ENCODE data around the gene KCNK16.

The KCNK16 gene

DNA sequence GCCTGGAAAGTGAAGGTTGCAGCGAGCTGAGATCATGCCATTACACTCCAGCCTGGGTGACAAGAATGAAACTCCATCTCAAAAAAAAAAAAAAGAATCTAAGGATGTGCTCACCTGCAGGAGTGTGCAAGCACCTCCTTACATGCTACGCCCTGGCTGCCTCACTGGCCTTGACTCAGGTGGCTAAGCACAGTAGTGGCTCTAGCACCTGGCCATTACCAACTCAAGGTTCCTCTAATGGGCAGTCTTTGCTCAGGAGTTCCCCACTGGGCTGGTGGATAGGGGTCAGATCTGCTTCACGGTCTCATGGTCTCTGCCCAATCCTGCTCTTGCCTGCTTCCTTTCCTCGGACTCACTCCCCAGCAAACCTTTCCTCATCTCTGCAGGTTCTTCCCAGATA lies 48.0 kb downstream of the KCNK16 start:
- Histone ChIP-seq H3K4me3 (ENCODE audit: low read depth in 1 of 2, low read length in 1 of 2) (no peak overlapping the region), H3K9me3 (no peaks in the 10 kb centered on the region)

DNA sequence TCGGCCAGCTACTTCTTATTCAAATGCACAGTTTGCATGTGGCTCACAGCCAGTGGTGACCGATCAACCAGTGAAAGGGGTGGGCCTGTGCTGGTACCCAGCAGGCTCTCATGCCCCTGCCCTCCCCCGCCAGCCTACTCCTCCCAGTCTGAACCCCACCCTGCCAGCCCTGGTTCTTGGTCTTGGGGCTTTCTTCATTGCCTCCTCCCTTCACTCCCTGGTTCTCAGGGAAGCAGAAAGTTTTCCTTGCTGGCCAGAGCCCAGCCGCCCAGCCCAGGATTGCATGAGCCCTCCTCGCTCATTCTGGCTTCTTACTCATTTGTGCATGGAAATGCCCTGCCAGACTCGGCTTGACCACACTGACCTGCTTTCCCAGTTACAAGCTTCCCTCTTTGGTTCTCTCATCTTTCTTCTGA lies 49.1 kb downstream of the KCNK16 start:
- Histone ChIP-seq H3K27me3 (no peaks in the 10 kb centered on the region), H3K4me1 (ENCODE audit: control insufficient read depth in 1 of 2, insufficient read depth in 1 of 2, low read depth in 1 of 2, low read length in 1 of 2) (no peaks in the 10 kb centered on the region), H3K36me3 (no peaks in the 10 kb centered on the region), H3K4me3 (ENCODE audit: low read depth in 1 of 2, low read length in 1 of 2) (no peak overlapping the region), H3K9me3 (no peaks in the 10 kb centered on the region), H3K27ac (no peak overlapping the region)
- TF ChIP-seq, protein P1, sequence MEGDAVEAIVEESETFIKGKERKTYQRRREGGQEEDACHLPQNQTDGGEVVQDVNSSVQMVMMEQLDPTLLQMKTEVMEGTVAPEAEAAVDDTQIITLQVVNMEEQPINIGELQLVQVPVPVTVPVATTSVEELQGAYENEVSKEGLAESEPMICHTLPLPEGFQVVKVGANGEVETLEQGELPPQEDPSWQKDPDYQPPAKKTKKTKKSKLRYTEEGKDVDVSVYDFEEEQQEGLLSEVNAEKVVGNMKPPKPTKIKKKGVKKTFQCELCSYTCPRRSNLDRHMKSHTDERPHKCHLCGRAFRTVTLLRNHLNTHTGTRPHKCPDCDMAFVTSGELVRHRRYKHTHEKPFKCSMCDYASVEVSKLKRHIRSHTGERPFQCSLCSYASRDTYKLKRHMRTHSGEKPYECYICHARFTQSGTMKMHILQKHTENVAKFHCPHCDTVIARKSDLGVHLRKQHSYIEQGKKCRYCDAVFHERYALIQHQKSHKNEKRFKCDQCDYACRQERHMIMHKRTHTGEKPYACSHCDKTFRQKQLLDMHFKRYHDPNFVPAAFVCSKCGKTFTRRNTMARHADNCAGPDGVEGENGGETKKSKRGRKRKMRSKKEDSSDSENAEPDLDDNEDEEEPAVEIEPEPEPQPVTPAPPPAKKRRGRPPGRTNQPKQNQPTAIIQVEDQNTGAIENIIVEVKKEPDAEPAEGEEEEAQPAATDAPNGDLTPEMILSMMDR (IDR thresholded peaks at IDR 0.05), result no peak

More for the DNA sequence above, 48.0 kb downstream of the KCNK16 start:
- Histone ChIP-seq H3K36me3 (no peaks in the 10 kb centered on the region), H3K27ac (no peak overlapping the region), H3K27me3 (no peaks in the 10 kb centered on the region), H3K4me1 (ENCODE audit: control insufficient read depth in 1 of 2, insufficient read depth in 1 of 2, low read depth in 1 of 2, low read length in 1 of 2) (no peaks in the 10 kb centered on the region)
- TF ChIP-seq, protein P1 (IDR thresholded peaks at IDR 0.05), result no peak

DNA sequence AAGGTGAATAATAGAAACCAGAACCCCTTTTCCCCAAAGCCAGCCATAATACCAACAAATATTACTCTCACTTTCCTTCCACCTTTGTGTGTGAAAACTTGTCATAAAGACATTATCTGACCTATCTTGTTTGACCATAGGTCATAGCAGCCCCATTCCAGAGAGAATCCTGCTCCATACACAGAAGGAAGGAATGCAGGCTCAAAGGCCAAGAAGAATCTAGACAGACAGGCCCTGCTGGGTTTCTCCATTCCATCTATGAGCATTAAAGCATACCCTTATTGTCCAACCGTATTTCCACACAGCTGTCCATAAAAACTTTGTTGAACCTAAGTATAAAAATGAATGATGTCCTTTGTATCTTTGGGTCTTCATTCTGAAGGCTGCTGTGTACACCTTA lies 52.5 kb downstream of the KCNK16 start:
- no peaks in the 10 kb centered on the region for H3K36me3 ChIP-seq
- no peaks in the 10 kb centered on the region for H3K27me3 ChIP-seq
- H3K4me1 ChIP-seq (ENCODE audit: control insufficient read depth in 1 of 2, insufficient read depth in 1 of 2, low read depth in 1 of 2, low read length in 1 of 2), result no peaks in the 10 kb centered on the region
- no peak overlapping the region for H3K27ac ChIP-seq
- TF ChIP-seq, protein P1 (IDR thresholded peaks at IDR 0.05), result no peak
- no peak overlapping the region for H3K4me3 ChIP-seq (ENCODE audit: low read depth in 1 of 2, low read length in 1 of 2)
- H3K9me3 ChIP-seq, result no peaks in the 10 kb centered on the region

GRCh38 chr6:39268721-39269120 lies 53.8 kb downstream of the KCNK16 start:
- Histone ChIP-seq H3K36me3 (no peaks in the 10 kb centered on the region), H3K27me3 (no peaks in the 10 kb centered on the region), H3K27ac (no peak overlapping the region), H3K9me3 (no peaks in the 10 kb centered on the region), H3K4me1 (ENCODE audit: control insufficient read depth in 1 of 2, insufficient read depth in 1 of 2, low read depth in 1 of 2, low read length in 1 of 2) (peaks cover 0 to under 1% of the 10 kb centered on the region in 2 experiments), H3K4me3 (ENCODE audit: low read depth in 1 of 2, low read length in 1 of 2) (no peak overlapping the region)
- TF ChIP-seq, protein P1 (IDR thresholded peaks at IDR 0.05), result no peak

DNA sequence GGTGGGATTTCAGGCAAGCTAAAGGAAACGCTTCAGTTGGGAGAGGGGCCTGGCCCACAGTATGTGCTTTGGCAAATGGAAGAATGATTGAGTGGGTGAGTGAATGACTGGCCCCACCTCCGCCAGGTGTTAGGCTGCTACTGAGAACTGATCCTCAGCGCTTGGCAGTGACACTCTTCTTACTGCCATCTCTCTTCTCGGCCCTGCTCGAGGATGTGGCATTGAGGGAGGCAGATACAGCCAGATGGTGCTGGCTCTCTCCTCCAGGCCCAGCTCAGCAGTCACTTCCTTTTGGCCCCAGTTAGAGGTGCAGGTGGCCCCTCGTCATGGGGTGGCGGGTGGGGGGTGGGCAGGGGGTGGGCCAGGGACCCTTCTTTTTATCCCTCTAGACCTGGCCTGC lies 54.3 kb downstream of the KCNK16 start:
- peaks cover 0 to 6% of the 10 kb centered on the region in 2 experiments for H3K4me1 ChIP-seq (ENCODE audit: control insufficient read depth in 1 of 2, insufficient read depth in 1 of 2, low read depth in 1 of 2, low read length in 1 of 2)
- TF ChIP-seq, protein P1 (IDR thresholded peaks at IDR 0.05), result no peak
- no peaks in the 10 kb centered on the region for H3K36me3 ChIP-seq
- no peak overlapping the region for H3K4me3 ChIP-seq (ENCODE audit: low read depth in 1 of 2, low read length in 1 of 2)
- H3K27me3 ChIP-seq, result no peaks in the 10 kb centered on the region
- no peaks in the 10 kb centered on the region for H3K9me3 ChIP-seq
- H3K27ac ChIP-seq, result no peak overlapping the region
